ENCODE measurements around the gene IGFL4.

The IGFL4 gene

DNA sequence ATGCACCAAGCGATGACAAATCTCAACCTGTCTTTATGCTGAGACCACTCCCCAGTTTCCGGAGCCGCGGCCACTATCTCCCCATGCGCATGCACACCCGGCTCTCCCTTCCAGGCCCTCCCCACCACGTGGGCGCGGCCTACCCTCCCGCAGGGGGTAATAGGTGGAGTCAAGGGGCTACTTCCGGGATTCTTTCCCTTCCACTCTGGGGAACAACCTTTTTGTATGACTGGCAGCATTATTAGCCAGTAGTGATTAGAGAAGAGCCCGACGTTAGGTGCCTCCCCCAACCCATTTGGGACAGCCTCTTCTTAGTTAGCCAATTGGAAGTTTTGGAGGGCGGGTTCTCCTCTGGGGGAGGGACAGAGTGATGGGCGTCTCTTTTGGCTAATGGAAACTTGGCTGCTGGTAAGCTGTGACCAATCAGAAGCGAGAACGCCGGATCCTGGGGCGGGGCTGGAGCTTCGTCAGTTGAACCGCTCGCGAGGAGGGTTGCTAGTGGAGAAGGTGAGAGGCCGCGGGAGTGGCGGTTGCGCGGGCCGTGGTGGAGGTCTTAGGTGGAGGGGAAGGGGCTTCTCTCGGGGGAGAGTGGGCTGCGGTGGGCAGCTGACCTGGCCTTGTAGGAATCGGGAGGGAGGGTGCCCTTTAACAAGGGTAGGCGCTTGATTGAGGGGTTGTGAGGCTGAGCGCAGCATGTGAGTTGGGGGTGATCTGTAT, 45.6 kb downstream of the IGFL4 start, which contains the start of gene CCDC61 (continued):
- TF ChIP-seq, protein P1, sequence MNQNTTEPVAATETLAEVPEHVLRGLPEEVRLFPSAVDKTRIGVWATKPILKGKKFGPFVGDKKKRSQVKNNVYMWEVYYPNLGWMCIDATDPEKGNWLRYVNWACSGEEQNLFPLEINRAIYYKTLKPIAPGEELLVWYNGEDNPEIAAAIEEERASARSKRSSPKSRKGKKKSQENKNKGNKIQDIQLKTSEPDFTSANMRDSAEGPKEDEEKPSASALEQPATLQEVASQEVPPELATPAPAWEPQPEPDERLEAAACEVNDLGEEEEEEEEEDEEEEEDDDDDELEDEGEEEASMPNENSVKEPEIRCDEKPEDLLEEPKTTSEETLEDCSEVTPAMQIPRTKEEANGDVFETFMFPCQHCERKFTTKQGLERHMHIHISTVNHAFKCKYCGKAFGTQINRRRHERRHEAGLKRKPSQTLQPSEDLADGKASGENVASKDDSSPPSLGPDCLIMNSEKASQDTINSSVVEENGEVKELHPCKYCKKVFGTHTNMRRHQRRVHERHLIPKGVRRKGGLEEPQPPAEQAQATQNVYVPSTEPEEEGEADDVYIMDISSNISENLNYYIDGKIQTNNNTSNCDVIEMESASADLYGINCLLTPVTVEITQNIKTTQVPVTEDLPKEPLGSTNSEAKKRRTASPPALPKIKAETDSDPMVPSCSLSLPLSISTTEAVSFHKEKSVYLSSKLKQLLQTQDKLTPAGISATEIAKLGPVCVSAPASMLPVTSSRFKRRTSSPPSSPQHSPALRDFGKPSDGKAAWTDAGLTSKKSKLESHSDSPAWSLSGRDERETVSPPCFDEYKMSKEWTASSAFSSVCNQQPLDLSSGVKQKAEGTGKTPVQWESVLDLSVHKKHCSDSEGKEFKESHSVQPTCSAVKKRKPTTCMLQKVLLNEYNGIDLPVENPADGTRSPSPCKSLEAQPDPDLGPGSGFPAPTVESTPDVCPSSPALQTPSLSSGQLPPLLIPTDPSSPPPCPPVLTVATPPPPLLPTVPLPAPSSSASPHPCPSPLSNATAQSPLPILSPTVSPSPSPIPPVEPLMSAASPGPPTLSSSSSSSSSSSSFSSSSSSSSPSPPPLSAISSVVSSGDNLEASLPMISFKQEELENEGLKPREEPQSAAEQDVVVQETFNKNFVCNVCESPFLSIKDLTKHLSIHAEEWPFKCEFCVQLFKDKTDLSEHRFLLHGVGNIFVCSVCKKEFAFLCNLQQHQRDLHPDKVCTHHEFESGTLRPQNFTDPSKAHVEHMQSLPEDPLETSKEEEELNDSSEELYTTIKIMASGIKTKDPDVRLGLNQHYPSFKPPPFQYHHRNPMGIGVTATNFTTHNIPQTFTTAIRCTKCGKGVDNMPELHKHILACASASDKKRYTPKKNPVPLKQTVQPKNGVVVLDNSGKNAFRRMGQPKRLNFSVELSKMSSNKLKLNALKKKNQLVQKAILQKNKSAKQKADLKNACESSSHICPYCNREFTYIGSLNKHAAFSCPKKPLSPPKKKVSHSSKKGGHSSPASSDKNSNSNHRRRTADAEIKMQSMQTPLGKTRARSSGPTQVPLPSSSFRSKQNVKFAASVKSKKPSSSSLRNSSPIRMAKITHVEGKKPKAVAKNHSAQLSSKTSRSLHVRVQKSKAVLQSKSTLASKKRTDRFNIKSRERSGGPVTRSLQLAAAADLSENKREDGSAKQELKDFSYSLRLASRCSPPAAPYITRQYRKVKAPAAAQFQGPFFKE (tag by site-specific recombination; IDR thresholded peaks at IDR 0.05; ENCODE audit: borderline replicate concordance): no peak
- no peak for TF ChIP-seq OSR2 (tag by site-specific recombination; IDR thresholded peaks at IDR 0.05)
- no peak; the same call in 1 of the 2 replicates for TF ChIP-seq ZIC2 (tag by site-specific recombination; IDR thresholded peaks at IDR 0.05)
- TF ChIP-seq ZNF626 (tag by site-specific recombination; IDR thresholded peaks at IDR 0.05): no peak
- no peak for TF ChIP-seq ZNF558 (tag by site-specific recombination; IDR thresholded peaks at IDR 0.05)
- TF ChIP-seq KLF9 (tag by site-specific recombination; IDR thresholded peaks at IDR 0.05; ENCODE audit: low read depth): peak; percentile 30
- TF ChIP-seq ZSCAN23 (tag by site-specific recombination; IDR thresholded peaks at IDR 0.05): no peak
- TF ChIP-seq ZBTB7A (tag by site-specific recombination; IDR thresholded peaks at IDR 0.05; ENCODE audit: low read depth): peak; percentile 83
- TF ChIP-seq, protein P2, sequence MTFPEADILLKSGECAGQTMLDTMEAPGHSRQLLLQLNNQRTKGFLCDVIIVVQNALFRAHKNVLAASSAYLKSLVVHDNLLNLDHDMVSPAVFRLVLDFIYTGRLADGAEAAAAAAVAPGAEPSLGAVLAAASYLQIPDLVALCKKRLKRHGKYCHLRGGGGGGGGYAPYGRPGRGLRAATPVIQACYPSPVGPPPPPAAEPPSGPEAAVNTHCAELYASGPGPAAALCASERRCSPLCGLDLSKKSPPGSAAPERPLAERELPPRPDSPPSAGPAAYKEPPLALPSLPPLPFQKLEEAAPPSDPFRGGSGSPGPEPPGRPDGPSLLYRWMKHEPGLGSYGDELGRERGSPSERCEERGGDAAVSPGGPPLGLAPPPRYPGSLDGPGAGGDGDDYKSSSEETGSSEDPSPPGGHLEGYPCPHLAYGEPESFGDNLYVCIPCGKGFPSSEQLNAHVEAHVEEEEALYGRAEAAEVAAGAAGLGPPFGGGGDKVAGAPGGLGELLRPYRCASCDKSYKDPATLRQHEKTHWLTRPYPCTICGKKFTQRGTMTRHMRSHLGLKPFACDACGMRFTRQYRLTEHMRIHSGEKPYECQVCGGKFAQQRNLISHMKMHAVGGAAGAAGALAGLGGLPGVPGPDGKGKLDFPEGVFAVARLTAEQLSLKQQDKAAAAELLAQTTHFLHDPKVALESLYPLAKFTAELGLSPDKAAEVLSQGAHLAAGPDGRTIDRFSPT (tag by site-specific recombination; IDR thresholded peaks at IDR 0.05): no peak
- no peak for TF ChIP-seq ZNF521 (tag by site-specific recombination; IDR thresholded peaks at IDR 0.05)
- TF ChIP-seq ZNF548 (tag by site-specific recombination; IDR thresholded peaks at IDR 0.05): no peak
- no peak for TF ChIP-seq ZNF747 (tag by site-specific recombination; IDR thresholded peaks at IDR 0.05)
- no peak; the same call in 1 of the 2 replicates for TF ChIP-seq ZBTB21 (tag by site-specific recombination; IDR thresholded peaks at IDR 0.05)
- peak; percentile 70 for TF ChIP-seq ZNF341 (tag by site-specific recombination; IDR thresholded peaks at IDR 0.05; ENCODE audit: low read depth)
- TF ChIP-seq, protein P3, sequence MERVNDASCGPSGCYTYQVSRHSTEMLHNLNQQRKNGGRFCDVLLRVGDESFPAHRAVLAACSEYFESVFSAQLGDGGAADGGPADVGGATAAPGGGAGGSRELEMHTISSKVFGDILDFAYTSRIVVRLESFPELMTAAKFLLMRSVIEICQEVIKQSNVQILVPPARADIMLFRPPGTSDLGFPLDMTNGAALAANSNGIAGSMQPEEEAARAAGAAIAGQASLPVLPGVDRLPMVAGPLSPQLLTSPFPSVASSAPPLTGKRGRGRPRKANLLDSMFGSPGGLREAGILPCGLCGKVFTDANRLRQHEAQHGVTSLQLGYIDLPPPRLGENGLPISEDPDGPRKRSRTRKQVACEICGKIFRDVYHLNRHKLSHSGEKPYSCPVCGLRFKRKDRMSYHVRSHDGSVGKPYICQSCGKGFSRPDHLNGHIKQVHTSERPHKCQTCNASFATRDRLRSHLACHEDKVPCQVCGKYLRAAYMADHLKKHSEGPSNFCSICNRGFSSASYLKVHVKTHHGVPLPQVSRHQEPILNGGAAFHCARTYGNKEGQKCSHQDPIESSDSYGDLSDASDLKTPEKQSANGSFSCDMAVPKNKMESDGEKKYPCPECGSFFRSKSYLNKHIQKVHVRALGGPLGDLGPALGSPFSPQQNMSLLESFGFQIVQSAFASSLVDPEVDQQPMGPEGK (tag by site-specific recombination; IDR thresholded peaks at IDR 0.05): peak; percentile 51
- TF ChIP-seq ZNF473 (tag by site-specific recombination; IDR thresholded peaks at IDR 0.05): no peak
- TF ChIP-seq, protein P4, sequence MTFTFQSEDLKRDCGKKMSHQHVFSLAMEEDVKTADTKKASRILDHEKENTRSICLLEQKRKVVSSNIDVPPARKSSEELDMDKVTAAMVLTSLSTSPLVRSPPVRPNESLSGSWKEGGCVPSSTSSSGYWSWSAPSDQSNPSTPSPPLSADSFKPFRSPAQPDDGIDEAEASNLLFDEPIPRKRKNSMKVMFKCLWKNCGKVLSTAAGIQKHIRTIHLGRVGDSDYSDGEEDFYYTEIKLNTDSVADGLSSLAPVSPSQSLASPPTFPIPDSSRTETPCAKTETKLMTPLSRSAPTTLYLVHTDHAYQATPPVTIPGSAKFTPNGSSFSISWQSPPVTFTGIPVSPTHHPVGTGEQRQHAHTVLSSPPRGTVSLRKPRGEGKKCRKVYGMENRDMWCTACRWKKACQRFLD (tag by site-specific recombination; IDR thresholded peaks at IDR 0.05): no peak
- TF ChIP-seq, protein P5, sequence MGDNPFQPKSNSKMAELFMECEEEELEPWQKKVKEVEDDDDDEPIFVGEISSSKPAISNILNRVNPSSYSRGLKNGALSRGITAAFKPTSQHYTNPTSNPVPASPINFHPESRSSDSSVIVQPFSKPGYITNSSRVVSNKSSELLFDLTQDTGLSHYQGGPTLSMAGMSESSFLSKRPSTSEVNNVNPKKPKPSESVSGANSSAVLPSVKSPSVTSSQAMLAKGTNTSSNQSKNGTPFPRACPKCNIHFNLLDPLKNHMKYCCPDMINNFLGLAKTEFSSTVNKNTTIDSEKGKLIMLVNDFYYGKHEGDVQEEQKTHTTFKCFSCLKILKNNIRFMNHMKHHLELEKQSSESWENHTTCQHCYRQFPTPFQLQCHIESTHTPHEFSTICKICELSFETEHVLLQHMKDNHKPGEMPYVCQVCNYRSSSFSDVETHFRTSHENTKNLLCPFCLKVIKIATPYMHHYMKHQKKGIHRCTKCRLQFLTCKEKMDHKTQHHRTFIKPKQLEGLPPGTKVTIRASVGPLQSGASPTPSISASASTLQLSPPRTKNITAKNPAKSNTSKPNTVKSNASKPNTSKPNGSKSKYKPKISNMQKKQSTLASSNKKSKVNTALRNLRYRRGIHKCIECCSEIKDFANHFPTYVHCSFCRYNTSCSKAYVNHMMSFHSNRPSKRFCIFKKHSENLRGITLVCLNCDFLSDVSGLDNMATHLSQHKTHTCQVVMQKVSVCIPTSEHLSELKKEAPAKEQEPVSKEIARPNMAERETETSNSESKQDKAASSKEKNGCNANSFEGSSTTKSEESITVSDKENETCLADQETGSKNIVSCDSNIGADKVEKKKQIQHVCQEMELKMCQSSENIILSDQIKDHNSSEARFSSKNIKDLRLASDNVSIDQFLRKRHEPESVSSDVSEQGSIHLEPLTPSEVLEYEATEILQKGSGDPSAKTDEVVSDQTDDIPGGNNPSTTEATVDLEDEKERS (tag by site-specific recombination; IDR thresholded peaks at IDR 0.05): no peak
- peak; percentile 50; the same call in 1 of the 2 replicates for TF ChIP-seq ZFP69B (tag by site-specific recombination; IDR thresholded peaks at IDR 0.05)
- no peak for TF ChIP-seq ZNF155 (tag by site-specific recombination; IDR thresholded peaks at IDR 0.05)
- TF ChIP-seq, protein P6, sequence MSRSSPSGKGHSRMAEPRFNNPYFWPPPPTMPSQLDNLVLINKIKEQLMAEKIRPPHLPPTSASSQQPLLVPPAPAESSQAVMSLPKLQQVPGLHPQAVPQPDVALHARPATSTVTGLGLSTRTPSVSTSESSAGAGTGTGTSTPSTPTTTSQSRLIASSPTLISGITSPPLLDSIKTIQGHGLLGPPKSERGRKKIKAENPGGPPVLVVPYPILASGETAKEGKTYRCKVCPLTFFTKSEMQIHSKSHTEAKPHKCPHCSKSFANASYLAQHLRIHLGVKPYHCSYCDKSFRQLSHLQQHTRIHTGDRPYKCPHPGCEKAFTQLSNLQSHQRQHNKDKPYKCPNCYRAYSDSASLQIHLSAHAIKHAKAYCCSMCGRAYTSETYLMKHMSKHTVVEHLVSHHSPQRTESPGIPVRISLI (tag by site-specific recombination; IDR thresholded peaks at IDR 0.05): no peak
- TF ChIP-seq ZNF132 (tag by site-specific recombination; IDR thresholded peaks at IDR 0.05; ENCODE audit: borderline replicate concordance): no peak
- TF ChIP-seq ZSCAN30 (tag by site-specific recombination; IDR thresholded peaks at IDR 0.05): no peak
- no peak for TF ChIP-seq ZNF623 (tag by site-specific recombination; IDR thresholded peaks at IDR 0.05)
